Activated CD8-positive, alpha-beta memory T cell treated with anti-CD3 and anti-CD28 coated beads, Interleukin-2, amount 50 U/mL, for 48 hours (primary cell): ENCODE results near the gene ERBB4.
"Not testable (repeated sequence)": the region's sequence is repeated elsewhere in the genome, so short reads cannot be mapped to it uniquely, and the experiment has no call there.

Experiments used
- DNase-seq: peaks from one replicate; pipeline ENCODE4 v3.0.0-alpha.2; 2020

ERBB4 gene

GRCh38 chr2:212042562-212042961 lies 496.0 kb downstream of the ERBB4 start:
- no peak for DNase-seq

GRCh38 chr2:212037062-212037461 lies 501.5 kb downstream of the ERBB4 start:
- no peak for DNase-seq

GRCh38 chr2:212034841-212035585 lies 503.6 kb downstream of the ERBB4 start:
- DNase-seq: no peak

- DNase-seq: no peak
Measured at GRCh38 chr2:212033888-212034287, 504.7 kb downstream of the ERBB4 start.

- no peak for DNase-seq
Measured at GRCh38 chr2:212032536-212033219, 505.9 kb downstream of the ERBB4 start.

GRCh38 chr2:212032032-212032431 lies 506.6 kb downstream of the ERBB4 start:
- DNase-seq: no peak

- DNase-seq: no peak
Measured at GRCh38 chr2:212030709-212031108, 507.9 kb downstream of the ERBB4 start.

GRCh38 chr2:212028798-212029394 lies 509.7 kb downstream of the ERBB4 start:
- DNase-seq: no peak

- no peak for DNase-seq
Measured at GRCh38 chr2:212027681-212028628, 510.6 kb downstream of the ERBB4 start.

GRCh38 chr2:212024040-212024439 lies 514.6 kb downstream of the ERBB4 start:
- DNase-seq: no peak

GRCh38 chr2:212022966-212023365 lies 515.6 kb downstream of the ERBB4 start:
- no peak for DNase-seq

GRCh38 chr2:212021947-212022346 lies 516.7 kb downstream of the ERBB4 start:
- DNase-seq: no peak

- no peak for DNase-seq
Measured at GRCh38 chr2:212015588-212015987, 523.0 kb downstream of the ERBB4 start.

- no peak for DNase-seq
Measured at GRCh38 chr2:212013626-212014025, 525.0 kb downstream of the ERBB4 start.

- not testable (repeated sequence) for DNase-seq
Measured at GRCh38 chr2:212010305-212010704, 528.3 kb downstream of the ERBB4 start.

GRCh38 chr2:212007972-212008371 lies 530.6 kb downstream of the ERBB4 start:
- DNase-seq: no peak

- DNase-seq: no peak
Measured at GRCh38 chr2:212005085-212005671, 533.4 kb downstream of the ERBB4 start.

GRCh38 chr2:212001325-212001724 lies 537.3 kb downstream of the ERBB4 start:
- DNase-seq: no peak

GRCh38 chr2:211996857-211997256 lies 541.7 kb downstream of the ERBB4 start:
- no peak for DNase-seq

GRCh38 chr2:211994806-211995205 lies 543.8 kb downstream of the ERBB4 start:
- no peak for DNase-seq

- no peak for DNase-seq
Measured at GRCh38 chr2:211990335-211990734, 548.3 kb downstream of the ERBB4 start.

GRCh38 chr2:211986313-211986712 lies 552.3 kb downstream of the ERBB4 start:
- DNase-seq: no peak

GRCh38 chr2:211985393-211985792 lies 553.2 kb downstream of the ERBB4 start:
- DNase-seq: no peak
